Vagina (tissue), 2 donors: ENCODE measurements around the gene CD180.

Source experiments
- POLR2A ChIP-seq, 2 donors: fragments of 450-650 bp; IDR thresholded peaks; one replicate each; pipeline ENCODE4 v1.6.1; 2017; ENCODE audit warnings: antibody characterized with exemption in 2 of 2, mild to moderate bottlenecking in 2 of 2, moderate library complexity in 2 of 2
- TF ChIP-seq, protein P1 (sequence below), 3 experiments: fragments of 450-650 bp in 2 of 3; fragments of 200-600 bp in 1 of 3; sonication (generic) in 1 of 3; IDR thresholded peaks; one replicate each; pipeline ENCODE4 v1.5.1; 2017 to 2019; ENCODE audit warnings: antibody characterized with exemption in 3 of 3, mild to moderate bottlenecking in 2 of 3, moderate library complexity in 2 of 3

DNA sequence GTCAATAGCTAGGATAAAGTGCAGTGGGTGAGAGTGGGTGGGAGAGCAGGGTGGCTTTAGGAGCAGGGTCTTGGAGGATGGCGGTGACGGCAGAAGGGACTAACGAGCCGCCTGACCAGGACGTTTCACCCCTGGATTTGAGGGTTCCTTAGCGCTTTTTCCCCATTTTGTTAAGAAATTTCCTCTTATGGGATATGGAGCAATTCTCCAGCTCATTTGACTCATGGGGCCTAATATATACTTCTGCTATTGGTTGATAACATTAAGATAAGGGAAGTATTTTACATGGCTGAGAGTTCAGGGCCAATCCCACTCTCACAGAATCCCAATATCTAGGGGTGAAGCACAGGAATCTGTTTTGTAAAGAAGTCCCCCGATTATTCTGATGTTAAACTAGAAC lies 17.6 kb downstream of the CD180 start:
- TF ChIP-seq, protein P1, sequence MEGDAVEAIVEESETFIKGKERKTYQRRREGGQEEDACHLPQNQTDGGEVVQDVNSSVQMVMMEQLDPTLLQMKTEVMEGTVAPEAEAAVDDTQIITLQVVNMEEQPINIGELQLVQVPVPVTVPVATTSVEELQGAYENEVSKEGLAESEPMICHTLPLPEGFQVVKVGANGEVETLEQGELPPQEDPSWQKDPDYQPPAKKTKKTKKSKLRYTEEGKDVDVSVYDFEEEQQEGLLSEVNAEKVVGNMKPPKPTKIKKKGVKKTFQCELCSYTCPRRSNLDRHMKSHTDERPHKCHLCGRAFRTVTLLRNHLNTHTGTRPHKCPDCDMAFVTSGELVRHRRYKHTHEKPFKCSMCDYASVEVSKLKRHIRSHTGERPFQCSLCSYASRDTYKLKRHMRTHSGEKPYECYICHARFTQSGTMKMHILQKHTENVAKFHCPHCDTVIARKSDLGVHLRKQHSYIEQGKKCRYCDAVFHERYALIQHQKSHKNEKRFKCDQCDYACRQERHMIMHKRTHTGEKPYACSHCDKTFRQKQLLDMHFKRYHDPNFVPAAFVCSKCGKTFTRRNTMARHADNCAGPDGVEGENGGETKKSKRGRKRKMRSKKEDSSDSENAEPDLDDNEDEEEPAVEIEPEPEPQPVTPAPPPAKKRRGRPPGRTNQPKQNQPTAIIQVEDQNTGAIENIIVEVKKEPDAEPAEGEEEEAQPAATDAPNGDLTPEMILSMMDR (IDR thresholded peaks at IDR 0.05): no peak
- TF ChIP-seq POLR2A (IDR thresholded peaks at IDR 0.05): no peak
